ENCODE data around the gene SEMA3G.

Gene SEMA3G

DNA sequence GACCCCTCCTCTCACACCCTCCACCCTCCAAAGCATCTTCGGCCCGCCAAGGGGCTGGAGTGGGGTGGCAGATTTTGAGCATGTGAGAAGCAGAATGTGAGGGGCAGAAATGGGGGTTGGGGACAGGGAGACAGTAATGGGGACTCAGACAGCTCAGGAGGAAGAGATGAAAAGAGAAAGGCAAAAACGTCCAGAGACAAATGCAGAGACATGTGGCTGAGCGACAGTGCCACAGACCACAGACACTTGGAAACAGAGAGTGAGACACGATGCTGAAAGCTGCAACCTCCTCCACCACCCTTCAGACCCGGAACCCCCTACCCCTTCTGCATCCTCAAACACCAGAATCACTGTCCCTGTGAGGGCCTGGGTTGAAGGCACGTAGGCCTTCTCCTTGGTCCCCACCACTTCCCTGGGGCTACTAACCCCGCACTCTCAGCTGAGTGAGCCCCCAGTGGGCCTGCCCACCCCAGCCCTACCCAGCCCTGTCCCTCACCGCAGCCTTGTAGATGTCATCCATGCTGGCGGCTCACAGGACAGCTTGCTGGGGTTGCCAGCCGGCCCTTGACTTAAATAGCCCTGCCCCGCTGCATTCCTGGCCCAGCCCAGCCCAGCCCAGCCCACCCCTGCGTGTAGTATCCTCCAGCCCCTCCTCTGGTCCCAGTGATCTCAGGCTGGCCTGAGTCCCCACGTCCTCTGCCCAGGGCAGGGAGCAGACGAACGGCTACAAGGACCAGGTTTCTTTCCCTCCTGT lies 8.8 kb upstream of the SEMA3G start, which contains the start of gene TNNC1:
TNNC1 (minus strand) TSS at position 546 of the 754 bp plus-strand sequence; CDS start at position 520, 26 bp downstream.
- FAIRE-seq: no peak

DNA sequence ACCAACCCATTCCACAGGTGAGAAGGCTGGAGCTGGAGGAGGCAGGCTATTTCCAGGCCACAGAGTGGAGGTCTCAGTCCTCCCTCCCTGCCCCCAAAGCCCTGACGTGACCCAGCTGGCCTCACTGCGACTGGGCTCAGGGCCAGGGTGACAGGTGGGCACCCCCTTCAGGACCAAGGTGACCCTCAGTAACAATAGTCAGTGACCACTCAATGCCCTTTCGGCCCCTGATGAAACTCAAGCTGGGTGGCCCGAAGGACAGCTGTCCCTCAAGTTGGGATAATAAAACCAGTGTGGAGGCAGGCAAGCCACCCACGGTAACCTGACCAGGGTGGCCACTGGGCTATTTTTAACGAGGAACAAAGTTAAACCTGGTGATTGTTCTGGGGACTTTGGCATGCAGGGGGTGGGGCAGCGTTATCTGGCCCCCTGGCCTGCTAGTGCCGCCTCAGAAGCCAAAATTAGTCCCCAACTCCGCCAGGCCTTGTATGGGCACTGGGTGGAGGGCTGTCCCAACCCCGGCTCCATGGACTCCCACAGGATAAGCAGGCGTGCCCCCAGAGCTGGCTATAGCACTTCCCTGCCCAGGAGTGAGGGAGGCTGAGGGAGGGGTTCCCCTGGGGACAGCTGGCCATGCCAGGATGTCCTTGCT lies 7.8 kb upstream of the SEMA3G start:
- FAIRE-seq: no peak

DNA sequence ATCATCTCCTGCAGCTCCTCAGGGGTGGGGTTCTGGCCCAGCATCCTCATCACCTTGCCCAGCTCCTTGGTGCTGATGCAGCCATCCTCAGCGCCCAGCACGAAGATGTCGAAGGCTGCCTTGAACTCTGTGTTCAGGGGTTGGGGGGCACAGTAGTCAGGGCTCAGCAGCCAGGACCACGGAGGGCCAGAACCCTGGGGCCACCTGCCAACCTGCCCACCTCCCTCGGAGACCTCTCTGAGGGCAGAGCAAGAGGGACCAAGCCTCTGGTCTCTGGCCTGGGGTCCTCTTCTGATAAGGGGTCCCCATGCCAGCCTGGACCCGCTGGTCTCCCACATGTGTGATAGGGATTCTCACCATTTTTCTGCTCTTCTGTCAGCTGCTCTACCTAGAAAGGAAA lies 7.2 kb upstream of the SEMA3G start:
- FAIRE-seq: no peak

DNA sequence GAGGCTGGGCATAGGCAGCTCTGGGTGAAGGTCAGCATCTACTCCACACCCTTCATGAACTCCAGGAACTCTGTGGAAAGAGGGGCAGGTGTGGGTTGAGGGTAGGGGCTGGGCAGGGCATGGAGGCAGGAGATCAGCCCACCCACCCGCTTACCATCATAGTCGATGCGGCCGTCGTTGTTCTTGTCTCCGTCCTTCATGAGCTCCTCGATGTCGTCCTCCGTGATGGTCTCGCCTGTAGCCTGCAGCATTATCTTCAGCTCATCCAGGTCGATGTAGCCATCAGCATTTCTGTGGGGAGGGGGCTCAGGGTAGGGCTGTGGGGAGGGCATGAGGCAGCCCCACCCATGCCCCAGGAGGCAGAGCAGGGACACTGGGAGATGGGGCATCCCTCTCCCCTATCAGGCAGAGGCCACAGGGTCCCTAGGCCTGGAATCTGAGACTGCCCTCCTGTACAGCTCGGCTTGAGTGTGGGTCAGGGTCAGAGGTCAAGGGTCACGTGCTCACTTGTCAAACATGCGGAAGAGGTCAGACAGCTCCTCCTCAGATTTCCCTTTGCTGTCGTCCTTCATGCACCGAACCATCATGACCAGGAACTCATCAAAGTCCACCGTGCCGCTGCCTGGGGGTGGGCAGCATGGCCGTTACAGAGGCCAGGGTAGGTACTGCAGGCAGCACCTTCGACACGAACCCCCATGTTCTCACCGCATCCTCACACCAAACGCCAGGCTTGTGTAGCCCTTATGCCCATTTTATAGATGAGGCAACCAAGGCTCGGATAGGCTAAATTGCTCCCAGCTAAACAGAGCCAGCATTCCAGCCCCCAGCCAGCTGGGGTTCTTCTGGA lies 6.6 kb upstream of the SEMA3G start:
- no peak for FAIRE-seq

DNA sequence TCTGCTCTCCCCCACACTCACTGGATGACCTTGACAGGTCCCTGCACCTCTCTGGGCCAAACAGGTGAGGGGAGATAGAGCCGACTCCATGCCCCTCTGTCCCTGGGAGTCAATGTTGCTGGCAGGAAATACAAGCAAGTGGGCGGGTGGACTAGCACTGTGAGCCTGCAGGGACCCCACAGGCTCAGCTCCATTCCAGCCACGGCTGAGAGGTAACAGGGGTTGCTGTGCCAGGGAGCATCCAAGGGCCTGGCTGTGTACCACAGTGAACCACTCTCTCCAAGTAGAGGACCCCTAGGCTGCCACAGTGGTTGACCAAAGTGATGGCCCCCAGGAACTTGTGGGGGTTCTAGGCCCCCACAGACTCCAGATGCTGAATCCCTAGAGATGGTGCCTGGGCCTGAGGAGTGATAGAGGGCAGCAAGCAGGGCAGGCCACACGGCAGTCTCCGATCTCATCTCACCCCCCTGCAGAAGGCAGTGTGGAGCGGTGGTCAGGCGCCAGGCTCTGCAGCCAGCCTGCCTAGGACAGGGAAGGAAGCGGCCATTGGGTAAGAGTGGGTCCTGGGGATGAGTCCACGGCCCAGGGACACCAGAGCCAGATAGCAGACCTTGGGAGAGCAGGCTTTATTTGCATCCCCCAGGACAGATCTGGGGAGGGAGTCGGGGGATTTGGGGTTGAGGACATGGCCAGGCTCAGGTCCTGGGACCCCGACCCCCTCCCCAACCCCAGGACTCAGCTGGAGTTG lies 5.8 kb upstream of the SEMA3G start:
- FAIRE-seq: no peak

DNA sequence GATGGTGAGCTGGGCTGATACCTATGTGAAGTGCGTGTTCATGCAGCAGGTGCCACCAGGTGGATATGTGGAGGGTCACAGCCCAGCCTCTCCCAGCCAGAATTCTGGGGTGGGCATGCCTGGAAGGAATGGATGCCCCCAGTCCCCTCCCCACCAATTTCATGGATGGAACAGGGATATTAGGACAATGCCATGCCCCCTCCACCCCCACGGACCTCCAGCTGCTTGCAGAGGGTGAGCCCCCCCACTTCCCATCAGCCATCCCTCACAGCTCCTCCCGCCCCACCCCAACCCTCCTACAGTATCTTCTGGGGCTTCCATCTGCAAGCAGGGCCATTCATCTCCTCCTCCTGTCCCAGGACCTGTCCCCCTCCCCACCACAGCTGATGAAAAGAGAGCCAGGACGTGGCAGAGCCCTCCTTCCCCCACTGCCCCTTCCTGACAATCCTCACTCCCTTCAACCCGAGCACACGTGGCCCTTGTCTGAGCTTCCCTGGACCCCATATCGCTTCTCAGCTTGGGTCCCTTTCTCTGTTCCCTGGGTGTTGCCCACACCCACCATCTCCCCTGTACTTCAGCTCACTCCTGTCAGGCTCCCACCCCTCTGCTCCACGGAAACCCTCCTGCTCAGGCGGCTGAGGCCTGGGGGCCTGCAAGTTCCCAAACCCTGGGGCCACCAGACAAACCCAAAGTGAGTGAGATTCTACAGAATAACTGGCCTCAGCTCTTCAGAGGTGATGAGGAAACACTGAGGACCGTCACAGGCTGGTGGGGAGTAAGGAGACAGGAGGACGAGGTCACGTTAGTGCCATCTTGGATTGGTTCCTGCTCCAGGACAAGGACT lies 2.8 kb upstream of the SEMA3G start:
- FAIRE-seq: no peak

DNA sequence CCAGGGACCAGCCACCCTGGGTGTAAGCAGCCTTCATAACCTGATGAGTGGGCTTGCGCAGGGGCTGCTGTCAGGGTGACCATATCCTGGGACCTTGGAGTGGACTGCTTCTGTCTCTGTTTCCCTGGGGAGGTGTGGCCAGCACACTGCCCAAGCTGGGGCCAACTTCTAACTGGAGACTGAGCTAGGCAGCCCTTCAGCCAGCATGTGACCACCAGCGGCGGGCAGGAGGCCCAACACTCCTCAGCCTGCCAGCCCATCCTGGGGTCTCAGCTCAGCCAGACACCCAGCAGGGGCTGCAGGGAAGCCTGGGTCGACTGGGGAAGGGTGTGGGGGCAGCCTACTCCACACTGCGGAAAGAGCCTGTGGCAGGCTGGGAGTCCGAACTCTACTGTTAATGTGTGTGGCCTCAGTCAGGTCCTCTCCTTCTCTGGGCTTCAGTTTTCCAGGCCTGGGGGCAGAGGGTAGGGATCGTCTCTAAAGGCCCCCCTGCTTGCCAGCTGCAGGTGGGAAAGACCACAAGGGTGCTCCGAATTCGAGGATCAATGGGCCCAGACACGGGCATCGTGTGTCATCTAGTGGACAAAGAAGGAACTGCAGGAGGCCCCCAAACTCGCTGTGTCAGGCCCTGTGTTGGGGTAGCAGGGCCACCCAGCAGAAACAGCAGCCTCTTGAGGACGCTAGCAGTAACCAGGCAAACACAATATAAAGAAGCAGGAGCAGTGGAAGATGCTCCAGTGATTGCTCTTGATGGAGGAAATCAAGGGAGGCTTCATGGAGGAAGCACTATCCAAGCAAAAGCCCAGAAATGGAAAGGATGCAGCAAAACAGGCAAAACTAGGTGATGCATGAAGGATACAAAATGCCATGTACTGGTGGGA lies 2.0 kb upstream of the SEMA3G start:
- peak; percentile 95 for FAIRE-seq

DNA sequence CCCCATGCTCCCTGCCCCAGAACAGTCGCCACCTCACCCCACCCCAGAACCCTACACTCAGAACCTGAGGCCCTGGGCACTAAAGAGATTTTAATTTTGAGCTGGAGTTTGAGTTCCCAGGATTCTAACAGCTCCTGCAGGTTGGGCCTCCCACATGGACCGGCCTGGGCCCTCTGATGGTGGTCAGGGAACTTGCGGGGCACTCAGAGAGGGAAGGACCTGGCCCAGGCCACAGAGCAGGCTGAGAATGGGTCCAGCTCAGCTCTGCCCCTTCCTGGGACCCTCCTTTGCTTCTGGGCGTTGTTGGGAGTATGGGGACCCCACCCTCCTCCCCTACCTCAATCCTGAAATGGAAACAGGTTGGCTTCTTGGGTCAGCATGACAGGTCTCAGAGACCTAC lies 1.1 kb upstream of the SEMA3G start:
- FAIRE-seq: no peak

DNA sequence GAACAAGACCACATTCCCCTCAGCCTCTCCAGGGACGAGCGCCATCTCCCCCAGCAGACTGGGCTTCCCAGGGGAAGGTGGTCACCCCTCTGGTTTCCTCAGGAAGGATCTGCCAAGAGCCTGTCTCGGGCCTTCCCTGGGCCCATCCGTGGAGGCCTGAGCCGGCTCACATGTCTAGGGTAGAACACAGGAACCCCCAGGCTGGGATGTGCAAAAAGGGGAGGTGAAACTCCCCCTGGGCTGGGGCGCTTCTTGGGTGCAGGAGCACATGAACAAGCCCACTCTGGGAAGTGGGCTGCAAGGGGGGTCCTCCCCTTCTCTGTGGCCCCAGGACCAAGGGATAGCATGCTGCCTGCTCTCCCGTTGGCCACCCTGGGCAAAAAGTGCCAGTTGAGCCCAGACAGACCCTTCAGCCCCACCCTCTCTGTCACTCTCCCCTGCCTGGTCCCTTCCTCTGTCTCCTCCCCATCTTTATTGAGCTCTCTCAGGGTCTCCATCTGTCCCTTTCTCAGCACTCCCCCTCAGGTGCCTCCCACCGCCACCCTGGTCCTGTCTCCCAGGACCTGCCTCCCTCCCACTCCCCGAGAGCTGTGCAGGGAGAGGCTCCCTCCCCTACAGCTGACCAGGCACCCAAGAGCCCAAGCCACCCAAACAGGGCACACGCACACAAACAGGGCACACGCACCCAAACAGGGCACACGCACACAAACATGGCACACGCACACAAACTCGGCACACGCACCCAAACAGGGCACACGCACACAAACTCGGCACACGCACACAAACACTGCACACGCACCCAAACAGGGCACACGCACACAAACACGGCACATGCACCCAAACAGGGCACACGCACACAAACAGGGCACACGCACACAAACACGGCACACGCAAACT lies 864 bp downstream of the SEMA3G start:
- FAIRE-seq: no peak

DNA sequence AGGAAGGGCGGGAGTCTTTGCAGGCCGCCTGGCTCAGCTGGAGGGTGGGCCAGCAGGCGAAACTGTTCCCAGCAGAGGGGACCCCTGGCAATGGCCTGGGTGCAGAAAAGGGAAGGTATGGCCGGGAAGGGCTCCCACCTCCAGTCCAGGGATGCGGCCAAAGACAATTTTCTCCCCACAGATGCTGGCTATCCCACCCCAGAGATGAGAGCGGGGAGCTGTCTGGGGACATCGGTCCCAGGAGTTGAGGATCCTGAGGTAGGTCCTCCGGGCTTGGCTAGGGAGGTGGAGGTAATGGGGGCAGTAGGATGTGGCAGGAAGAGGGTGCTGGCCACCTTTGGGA lies 1.7 kb downstream of the SEMA3G start:
- FAIRE-seq: no peak

DNA sequence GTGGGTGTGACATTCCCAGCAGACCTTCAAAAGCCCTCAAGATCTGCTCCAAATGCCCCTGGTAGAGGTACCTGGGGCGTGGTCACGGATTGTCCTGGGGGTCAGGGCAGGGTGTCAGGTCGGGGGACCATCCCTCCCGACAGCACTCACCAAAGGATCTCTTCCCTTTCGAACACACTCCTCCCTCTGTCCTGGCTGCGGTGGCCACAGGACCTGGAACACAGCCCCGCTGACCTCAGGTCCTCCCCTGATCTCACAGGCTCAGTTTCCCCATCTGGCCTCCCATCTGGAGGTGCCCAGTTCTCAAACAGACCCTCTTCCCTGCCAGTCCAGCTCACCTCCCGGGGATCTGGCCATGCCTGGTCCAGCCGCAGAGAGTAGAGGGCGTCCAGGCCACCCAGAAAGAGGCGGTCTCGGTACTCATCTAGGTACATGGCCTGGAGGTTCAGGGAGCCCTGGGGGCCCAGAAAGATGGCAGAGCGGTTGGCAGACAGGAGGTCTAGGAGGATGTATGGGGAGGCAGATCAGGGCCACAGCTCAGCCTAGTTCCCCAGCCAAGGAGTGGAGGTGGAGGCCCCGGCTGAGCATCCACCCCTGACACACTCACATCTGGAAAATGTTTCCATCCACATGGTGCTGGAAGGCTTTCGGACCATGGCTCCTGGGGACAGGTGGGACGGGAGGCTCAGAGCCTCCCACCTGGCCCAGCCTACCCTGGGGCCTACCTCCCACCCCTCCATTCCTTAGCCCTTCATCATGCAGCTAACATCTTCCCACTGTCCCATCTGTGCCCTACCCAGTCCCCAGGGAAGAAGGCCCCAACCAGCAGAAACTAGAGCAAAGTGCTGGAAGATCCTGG lies 2.3 kb downstream of the SEMA3G start:
- no peak for FAIRE-seq

DNA sequence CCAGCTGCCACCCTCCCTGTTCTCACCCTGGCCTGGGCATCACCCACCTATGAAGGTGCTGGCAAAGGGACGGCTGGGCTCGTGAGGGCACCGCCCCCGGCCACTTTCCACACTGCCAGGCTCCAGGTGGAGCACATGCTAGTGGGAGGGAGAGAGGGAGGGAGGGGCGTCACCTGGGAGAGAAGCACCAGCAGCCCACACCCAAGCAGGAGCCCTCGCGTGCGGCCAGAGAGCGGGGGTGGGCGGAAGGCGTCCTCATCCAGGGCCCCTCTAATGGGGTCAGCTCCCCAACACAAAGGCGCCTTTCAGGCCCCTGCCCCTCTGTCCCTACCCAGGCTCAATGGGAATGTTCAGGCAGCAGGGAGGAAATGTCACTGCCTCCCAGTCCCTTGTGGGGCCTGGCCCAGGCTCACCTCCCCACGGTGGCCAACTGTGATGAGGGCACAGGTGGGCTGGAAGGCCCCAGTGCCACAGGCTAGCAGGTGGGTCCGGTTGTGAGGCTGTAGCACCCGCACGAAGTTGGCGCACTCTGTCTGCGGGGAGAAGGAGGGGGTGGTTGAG lies 3.1 kb downstream of the SEMA3G start:
- FAIRE-seq: no peak

DNA sequence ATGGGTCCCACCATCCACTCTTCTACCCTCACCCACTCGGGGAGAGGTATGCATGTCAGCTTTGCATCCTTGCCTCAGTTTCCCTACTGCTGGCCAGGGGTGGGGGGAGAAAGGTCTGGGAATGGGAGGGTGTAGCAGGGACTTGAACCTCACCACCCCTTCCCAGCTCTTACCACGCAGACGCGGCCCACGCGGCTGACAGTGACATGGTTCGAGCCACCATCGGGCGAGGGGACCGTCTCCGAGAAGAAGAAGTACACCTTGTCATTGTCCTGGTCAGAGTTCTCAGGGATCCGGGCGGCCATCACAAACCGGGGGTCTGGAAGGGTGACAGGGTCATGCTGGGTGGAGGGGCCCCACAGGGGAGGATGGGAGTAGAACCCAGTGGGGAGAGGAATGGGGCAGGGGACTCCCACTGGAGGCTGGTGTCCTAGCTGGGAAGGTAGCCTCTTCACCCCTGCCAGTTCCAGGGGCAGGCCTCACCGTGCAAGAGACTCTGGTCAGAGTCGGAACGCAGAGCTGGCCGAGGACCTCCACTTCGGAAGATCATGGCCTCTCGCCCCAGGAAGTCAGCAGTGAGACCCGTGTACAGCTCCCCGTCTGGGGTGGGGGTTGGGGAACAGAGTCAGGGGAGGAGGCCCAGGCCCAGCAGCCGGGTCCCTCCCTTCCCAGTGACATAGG lies 3.7 kb downstream of the SEMA3G start:
- FAIRE-seq: no peak

DNA sequence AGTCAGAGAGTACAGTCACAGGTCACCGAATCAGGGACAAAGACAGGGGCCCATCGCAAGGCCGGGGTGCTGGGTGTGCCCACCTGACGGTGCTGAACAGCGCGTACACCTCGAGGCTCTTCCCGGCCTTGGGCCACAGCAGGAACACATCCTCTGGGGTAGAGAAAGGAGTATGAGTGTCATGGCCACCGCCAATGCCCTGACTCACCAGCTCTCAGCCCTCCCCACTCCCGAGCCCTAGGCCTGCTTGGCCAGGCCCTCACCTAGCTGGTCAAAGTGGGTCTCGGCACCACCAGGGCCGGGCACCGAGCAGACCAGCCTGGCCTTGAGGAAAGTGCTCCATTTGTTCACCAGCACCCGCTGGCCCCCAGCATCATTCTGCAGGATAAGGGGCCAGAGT lies 4.2 kb downstream of the SEMA3G start:
- no peak for FAIRE-seq

DNA sequence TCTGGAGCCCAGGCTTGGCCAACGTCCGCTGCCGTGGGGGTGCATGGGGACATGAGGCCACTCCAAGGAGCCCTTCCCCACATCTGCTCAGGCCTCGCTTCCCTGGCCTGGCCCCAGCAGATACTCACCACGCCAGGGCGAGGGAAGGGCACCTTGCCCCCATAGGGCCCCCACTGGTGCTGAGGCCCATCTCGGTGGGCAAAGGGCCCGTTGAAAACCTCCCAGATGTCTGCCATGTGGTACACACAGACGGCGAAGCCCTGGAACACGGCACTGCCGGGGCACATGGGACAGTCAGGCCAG lies 4.7 kb downstream of the SEMA3G start:
- no peak for FAIRE-seq

DNA sequence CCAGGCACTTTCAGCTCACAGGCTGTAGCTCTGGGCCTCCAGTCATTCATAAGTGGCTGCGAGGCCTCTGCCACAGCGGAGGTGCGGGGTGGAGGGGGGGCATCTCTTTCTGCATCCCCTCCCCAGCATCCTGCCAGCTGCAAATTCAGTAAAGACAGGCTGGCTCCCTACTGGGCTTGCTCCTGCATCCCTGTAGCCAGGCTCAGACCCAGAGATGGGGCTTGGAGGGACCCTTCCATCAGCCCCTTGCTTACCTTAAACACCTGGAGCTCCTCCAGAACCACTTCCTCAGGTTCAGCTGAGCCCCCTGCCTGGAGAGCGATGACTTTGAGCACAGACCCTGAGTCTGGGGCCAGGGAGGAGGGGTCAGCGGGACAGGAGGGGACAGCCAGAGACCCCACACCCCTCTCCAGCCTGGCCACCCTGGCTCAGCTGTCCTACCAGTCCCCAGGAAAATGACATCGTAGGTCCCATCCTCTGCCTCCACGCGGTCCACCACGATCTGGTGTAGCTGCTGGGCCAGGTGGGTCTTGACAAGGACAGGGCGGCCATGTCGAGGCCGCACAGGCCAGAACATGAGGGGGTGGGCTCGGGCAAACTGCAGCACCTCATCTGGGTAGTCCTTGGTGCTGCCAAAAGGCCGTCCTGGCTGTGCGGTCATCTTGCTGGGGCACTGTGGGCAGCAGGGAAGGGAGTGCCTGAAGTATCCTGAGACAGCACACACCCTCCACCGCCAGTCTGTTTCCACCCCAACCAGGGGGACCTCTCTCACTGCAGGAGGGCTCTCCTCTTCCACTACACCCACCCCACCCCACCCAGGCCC lies 5.3 kb downstream of the SEMA3G start:
- FAIRE-seq: no peak
